Measurements from ENCODE around the gene ANO2. TPM values are rescaled to one million over a fixed set of nuclear protein-coding genes. Genes with fewer than 3 reads are reported as not detected.
A peak's percentile ranks its signal among the peaks of the same experiment; 100 is the strongest.

The ANO2 gene
- total RNA-seq, 1 donor from 2014 or later = 20.1 TPM

GRCh38 chr12:5770727-5771126, 174.3 kb downstream of the ANO2 start:
- no peak overlapping the region for H3K27ac ChIP-seq
- no peaks in the 10 kb centered on the region for H3K9me3 ChIP-seq
- H3K4me3 ChIP-seq = no peak overlapping the region
- intact Hi-C loops (cut with DNase I) = no loop called here
- no peak for DNase-seq (ENCODE audit: low spot score in 2 of 2)
- peaks cover 3% of the 10 kb centered on the region in 2 donors for H3K4me1 ChIP-seq
- H3K27me3 ChIP-seq = no peaks in the 10 kb centered on the region
- H3K36me3 ChIP-seq = no peaks in the 10 kb centered on the region
- TF ChIP-seq CTCF (IDR thresholded peaks at IDR 0.05) = no peak

GRCh38 chr12:5768581-5769196, 176.4 kb downstream of the ANO2 start:
- H3K4me1 ChIP-seq = peaks cover 3% of the 10 kb centered on the region in 2 donors
- no peaks in the 10 kb centered on the region for H3K9me3 ChIP-seq
- no peak overlapping the region for H3K4me3 ChIP-seq
- TF ChIP-seq CTCF (IDR thresholded peaks at IDR 0.05) = no peak
- DNase-seq (ENCODE audit: low spot score in 2 of 2) = peak in 1 of 2 donors; percentile 66
- no peaks in the 10 kb centered on the region for H3K27me3 ChIP-seq
- intact Hi-C loops (cut with DNase I) = no loop called here
- H3K27ac ChIP-seq = no peak overlapping the region
- no peaks in the 10 kb centered on the region for H3K36me3 ChIP-seq

- Histone ChIP-seq H3K4me1 (peaks cover 3% of the 10 kb centered on the region in 2 donors), H3K27ac (no peak overlapping the region), H3K9me3 (no peaks in the 10 kb centered on the region), H3K4me3 (no peak overlapping the region), H3K36me3 (no peaks in the 10 kb centered on the region), H3K27me3 (no peaks in the 10 kb centered on the region)
- no peak for DNase-seq (ENCODE audit: low spot score in 2 of 2)
- intact Hi-C loops (cut with DNase I) = no loop called here
- TF ChIP-seq CTCF (IDR thresholded peaks at IDR 0.05) = no peak
Observed at GRCh38 chr12:5768171-5768570, 176.9 kb downstream of the ANO2 start.

DNA sequence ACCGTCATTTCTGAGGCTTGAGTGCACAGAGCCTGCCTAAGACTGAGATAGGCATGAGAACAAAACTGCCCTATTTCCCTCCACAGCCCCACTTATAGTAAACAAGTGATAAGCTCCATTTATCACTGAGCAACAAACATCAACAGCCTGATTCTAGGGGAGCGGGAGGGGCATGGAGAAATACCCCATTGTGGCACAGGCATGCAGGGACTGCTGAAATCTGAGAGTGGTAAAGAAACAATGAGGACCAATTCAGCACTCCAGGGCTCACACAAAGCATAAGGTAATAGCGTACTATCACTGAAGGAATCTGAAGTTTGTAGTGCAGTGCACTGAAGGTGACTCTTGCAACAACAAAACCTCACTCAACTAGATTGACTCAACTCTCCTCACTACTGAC, 186.7 kb downstream of the ANO2 start:
- Histone ChIP-seq H3K27me3 (no peaks in the 10 kb centered on the region), H3K9me3 (no peaks in the 10 kb centered on the region), H3K36me3 (no peaks in the 10 kb centered on the region), H3K4me3 (no peak overlapping the region), H3K4me1 (no peaks in the 10 kb centered on the region), H3K27ac (no peak overlapping the region)
- no peak for DNase-seq (ENCODE audit: low spot score in 2 of 2)
- intact Hi-C loops (cut with DNase I) = no loop called here
- TF ChIP-seq CTCF (IDR thresholded peaks at IDR 0.05) = no peak

DNA sequence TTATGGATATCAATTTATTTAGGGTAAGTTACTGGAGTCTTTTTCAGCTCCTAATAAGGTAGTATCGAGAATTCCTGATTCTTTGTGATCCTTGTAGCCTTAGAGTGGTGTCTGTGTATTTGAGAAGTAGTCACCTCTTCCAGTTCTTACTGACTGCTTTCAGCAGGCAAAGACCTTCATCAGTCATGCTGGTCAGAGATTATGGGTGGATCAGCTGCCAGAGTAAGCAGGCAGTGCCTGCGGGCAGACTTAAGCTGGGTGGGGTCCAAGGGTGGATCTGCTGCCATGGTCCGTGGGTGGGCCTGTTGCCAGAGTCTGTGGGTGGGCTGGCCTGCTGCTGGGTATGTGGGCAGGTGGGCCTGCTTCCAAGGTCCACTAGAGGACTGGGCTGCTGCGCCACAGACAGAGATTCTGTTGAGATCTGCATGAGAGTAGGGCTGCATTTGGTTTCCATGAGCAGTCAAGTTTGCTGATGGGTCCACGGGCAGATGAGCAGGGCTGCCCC, 188.7 kb downstream of the ANO2 start:
- TF ChIP-seq CTCF (IDR thresholded peaks at IDR 0.05) = no peak
- H3K27ac ChIP-seq = no peak overlapping the region
- intact Hi-C loops (cut with DNase I) = no loop called here
- H3K27me3 ChIP-seq = no peaks in the 10 kb centered on the region
- H3K9me3 ChIP-seq = no peaks in the 10 kb centered on the region
- H3K4me3 ChIP-seq = no peak overlapping the region
- no peaks in the 10 kb centered on the region for H3K36me3 ChIP-seq
- H3K4me1 ChIP-seq = no peaks in the 10 kb centered on the region
- no peak for DNase-seq (ENCODE audit: low spot score in 2 of 2)

DNA sequence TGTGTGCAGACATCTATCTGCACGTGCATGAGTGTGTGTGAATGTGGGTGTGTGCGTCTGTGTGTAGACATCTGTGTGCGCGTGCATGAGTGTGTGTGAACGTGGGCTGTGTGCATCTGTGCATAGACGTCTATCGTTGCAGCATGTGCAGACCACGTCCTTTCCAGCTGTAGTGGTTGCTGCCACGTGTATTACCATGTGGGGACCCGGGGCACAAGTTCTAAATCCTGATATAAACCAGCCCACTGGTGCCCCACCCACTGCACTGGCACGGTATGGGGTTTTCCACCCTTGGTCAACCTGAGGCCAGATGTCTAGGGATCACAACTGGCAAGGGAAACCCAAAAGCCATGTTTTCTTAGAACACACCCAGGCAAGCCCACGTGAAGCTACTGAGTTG, 197.0 kb downstream of the ANO2 start:
- intact Hi-C loops (cut with DNase I) = no loop called here
- H3K9me3 ChIP-seq = no peaks in the 10 kb centered on the region
- no peak for DNase-seq (ENCODE audit: low spot score in 2 of 2)
- H3K4me3 ChIP-seq = no peak overlapping the region
- H3K4me1 ChIP-seq = no peaks in the 10 kb centered on the region
- no peak for TF ChIP-seq CTCF (IDR thresholded peaks at IDR 0.05)
- no peaks in the 10 kb centered on the region for H3K36me3 ChIP-seq
- H3K27ac ChIP-seq = no peak overlapping the region
- no peaks in the 10 kb centered on the region for H3K27me3 ChIP-seq

Measured in ascending aorta (tissue), 2 donors.